HG03342 (cell line): ENCODE measurements around the gene C1orf52.
A peak's percentile ranks its signal among the peaks of the same experiment; 100 is the strongest.

Source experiments
- ATAC-seq: cut with Tn5 transposase; IDR thresholded peaks from one replicate; pipeline ENCODE4 v1.9.1; 2021; ENCODE audit warnings: mild to moderate bottlenecking, moderate library complexity; ENCODE audit not compliant: unreplicated experiment

Gene C1orf52

GRCh38 chr1:85237613-85238012, 21.8 kb downstream of the C1orf52 start:
- no peak for ATAC-seq

- ATAC-seq = no peak
Measured at GRCh38 chr1:85230305-85230977, 29.0 kb downstream of the C1orf52 start.

GRCh38 chr1:85229574-85230097, 29.8 kb downstream of the C1orf52 start:
- ATAC-seq = no peak

GRCh38 chr1:85228972-85229371, 30.5 kb downstream of the C1orf52 start:
- ATAC-seq = no peak

GRCh38 chr1:85225624-85226380, 33.7 kb downstream of the C1orf52 start:
- ATAC-seq = no peak

- no peak for ATAC-seq
Measured at GRCh38 chr1:85224734-85225623, 34.5 kb downstream of the C1orf52 start.

GRCh38 chr1:85224295-85224694, 35.2 kb downstream of the C1orf52 start:
- no peak for ATAC-seq

- no peak for ATAC-seq
Measured at GRCh38 chr1:85223334-85223733, 36.1 kb downstream of the C1orf52 start.

- ATAC-seq = no peak
Measured at GRCh38 chr1:85220756-85221201, 38.7 kb downstream of the C1orf52 start.

- no peak for ATAC-seq
Measured at GRCh38 chr1:85219853-85220610, 39.4 kb downstream of the C1orf52 start.

- ATAC-seq = no peak
Measured at GRCh38 chr1:85216697-85217096, 42.8 kb downstream of the C1orf52 start.

- ATAC-seq = no peak
Measured at GRCh38 chr1:85214654-85215053, 44.8 kb downstream of the C1orf52 start.

- no peak for ATAC-seq
Measured at GRCh38 chr1:85208488-85208887, 51.0 kb downstream of the C1orf52 start.

- ATAC-seq = no peak
Measured at GRCh38 chr1:85203573-85204171, 55.8 kb downstream of the C1orf52 start.

- no peak for ATAC-seq
Measured at GRCh38 chr1:85202864-85203255, 56.6 kb downstream of the C1orf52 start.

- ATAC-seq = peak; percentile 16
Measured at GRCh38 chr1:85202092-85202863, 57.2 kb downstream of the C1orf52 start.

GRCh38 chr1:85201340-85202091, 57.9 kb downstream of the C1orf52 start:
- ATAC-seq = peak; percentile 46
